HTR-8/SVneo (cell line): Measurements from ENCODE around the gene GNG7.
"Not testable (repeated sequence)": the region's sequence is repeated elsewhere in the genome, so short reads cannot be mapped to it uniquely, and the experiment has no call there.

ENCODE experiments used
- DNase-seq: peaks from one replicate; pipeline ENCODE4 v3.0.0; 2011; ENCODE audit warnings: low spot score, mixed read lengths; ENCODE audit not compliant: insufficient read length
- FAIRE-seq: peaks from 2 replicates; lab custom pipeline; 2011; peaks lifted over from hg19 to GRCh38; lab: Jason Lieb, UNC

GNG7 gene

GRCh38 chr19:2545416-2546127 lies 156.9 kb downstream of the GNG7 start:
- not testable (repeated sequence) for FAIRE-seq, DNase-seq

GRCh38 chr19:2544576-2545415 lies 157.7 kb downstream of the GNG7 start:
- FAIRE-seq: no peak

GRCh38 chr19:2543463-2544442 lies 158.7 kb downstream of the GNG7 start:
- DNase-seq (peak; percentile 79), FAIRE-seq (peak; percentile 89)

More at GRCh38 chr19:2544576-2545415, 157.7 kb downstream of the GNG7 start:
- no peak for DNase-seq

- not testable (repeated sequence) for FAIRE-seq, DNase-seq
Measured at GRCh38 chr19:2543072-2543462, 159.4 kb downstream of the GNG7 start.

GRCh38 chr19:2542341-2543069 lies 160.0 kb downstream of the GNG7 start:
- no peak for DNase-seq

GRCh38 chr19:2540646-2541454 lies 161.6 kb downstream of the GNG7 start:
- FAIRE-seq (no peak), DNase-seq (peak; percentile 81)

More at GRCh38 chr19:2542341-2543069, 160.0 kb downstream of the GNG7 start:
- FAIRE-seq: no peak

- FAIRE-seq (no peak), DNase-seq (no peak)
Measured at GRCh38 chr19:2540251-2540645, 162.2 kb downstream of the GNG7 start.

GRCh38 chr19:2538096-2538757 lies 164.3 kb downstream of the GNG7 start:
- DNase-seq (no peak), FAIRE-seq (no peak)

- not testable (repeated sequence) for FAIRE-seq, DNase-seq
Measured at GRCh38 chr19:2537584-2537983, 164.9 kb downstream of the GNG7 start.

- DNase-seq: no peak
- FAIRE-seq: no peak
Measured at GRCh38 chr19:2536461-2536860, 166.0 kb downstream of the GNG7 start.

GRCh38 chr19:2534423-2535013 lies 168.0 kb downstream of the GNG7 start:
- no peak for DNase-seq
- no peak for FAIRE-seq

GRCh38 chr19:2533686-2534422 lies 168.6 kb downstream of the GNG7 start:
- no peak for FAIRE-seq
- no peak for DNase-seq

GRCh38 chr19:2533072-2533425 lies 169.4 kb downstream of the GNG7 start:
- FAIRE-seq: no peak
- DNase-seq: no peak

GRCh38 chr19:2532252-2533071 lies 170.0 kb downstream of the GNG7 start:
- FAIRE-seq (no peak), DNase-seq (no peak)

- not testable (repeated sequence) for FAIRE-seq
Measured at GRCh38 chr19:2529942-2530341, 172.6 kb downstream of the GNG7 start.

GRCh38 chr19:2529473-2529918 lies 173.0 kb downstream of the GNG7 start:
- DNase-seq (peak; percentile 59), FAIRE-seq (no peak)

More at GRCh38 chr19:2529942-2530341, 172.6 kb downstream of the GNG7 start:
- not testable (repeated sequence) for DNase-seq
